Measurements from ENCODE around the gene CAMK2N2.

The CAMK2N2 gene

DNA sequence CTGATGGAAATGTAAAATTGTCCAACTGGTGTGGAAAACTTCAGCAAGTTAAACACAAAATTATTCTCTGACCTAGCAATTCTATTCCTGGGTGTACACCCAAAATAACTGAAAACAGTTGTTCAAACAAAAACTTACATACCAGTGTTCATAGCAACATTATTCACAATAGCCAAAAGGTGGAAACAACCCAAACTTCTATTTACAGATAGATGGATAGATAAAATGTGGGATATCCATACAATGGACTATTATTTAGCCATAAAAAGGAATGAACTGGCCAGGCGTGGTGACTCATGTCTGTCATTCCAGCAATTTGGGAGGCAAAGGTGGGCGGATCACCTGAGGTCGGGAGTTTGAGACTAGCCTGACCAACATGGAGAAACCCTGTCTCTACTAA lies 38.8 kb downstream of the CAMK2N2 start:
- TF ChIP-seq EZH2 (IDR thresholded peaks at IDR 0.05; ENCODE audit: borderline replicate concordance, low read length) = no peak
- TF ChIP-seq, protein P1, sequence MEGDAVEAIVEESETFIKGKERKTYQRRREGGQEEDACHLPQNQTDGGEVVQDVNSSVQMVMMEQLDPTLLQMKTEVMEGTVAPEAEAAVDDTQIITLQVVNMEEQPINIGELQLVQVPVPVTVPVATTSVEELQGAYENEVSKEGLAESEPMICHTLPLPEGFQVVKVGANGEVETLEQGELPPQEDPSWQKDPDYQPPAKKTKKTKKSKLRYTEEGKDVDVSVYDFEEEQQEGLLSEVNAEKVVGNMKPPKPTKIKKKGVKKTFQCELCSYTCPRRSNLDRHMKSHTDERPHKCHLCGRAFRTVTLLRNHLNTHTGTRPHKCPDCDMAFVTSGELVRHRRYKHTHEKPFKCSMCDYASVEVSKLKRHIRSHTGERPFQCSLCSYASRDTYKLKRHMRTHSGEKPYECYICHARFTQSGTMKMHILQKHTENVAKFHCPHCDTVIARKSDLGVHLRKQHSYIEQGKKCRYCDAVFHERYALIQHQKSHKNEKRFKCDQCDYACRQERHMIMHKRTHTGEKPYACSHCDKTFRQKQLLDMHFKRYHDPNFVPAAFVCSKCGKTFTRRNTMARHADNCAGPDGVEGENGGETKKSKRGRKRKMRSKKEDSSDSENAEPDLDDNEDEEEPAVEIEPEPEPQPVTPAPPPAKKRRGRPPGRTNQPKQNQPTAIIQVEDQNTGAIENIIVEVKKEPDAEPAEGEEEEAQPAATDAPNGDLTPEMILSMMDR (IDR thresholded peaks at IDR 0.05; ENCODE audit: low read length) = no peak

DNA sequence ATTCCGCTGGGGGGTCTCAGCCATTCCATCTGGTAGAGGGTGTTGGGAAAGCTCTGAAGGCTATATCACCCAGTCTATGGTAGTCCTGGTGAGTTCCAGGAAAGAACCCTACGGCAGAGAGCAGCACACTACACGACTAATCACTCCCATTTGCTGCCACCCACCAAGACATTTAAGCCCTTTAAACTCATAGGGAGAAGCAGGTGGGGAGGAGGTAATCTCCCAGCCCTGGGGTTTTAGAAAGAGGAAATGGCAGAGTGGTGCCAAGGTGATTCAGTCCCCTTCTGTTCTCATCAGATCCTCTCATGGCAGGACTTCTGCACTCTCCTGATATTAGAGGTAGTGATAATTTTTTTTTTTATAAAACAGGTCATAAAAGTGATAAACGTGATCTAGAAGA lies 42.5 kb downstream of the CAMK2N2 start:
- H3K4me2 ChIP-seq (ENCODE audit: low read length) = no peak overlapping the region
- H2AFZ ChIP-seq (ENCODE audit: low read length) = no peak overlapping the region
- no peaks in the 10 kb centered on the region for H4K20me1 ChIP-seq (ENCODE audit: insufficient read depth, low read length)
- H3K4me1 ChIP-seq (ENCODE audit: insufficient read depth, low read length, severe bottlenecking) = no peaks in the 10 kb centered on the region
- no peaks in the 10 kb centered on the region for H3K9me2 ChIP-seq (ENCODE audit: low read depth, low read length)
- no peaks in the 10 kb centered on the region for H3K9me3 ChIP-seq (ENCODE audit: low read length)
- TF ChIP-seq EZH2 (IDR thresholded peaks at IDR 0.05; ENCODE audit: borderline replicate concordance, low read length) = no peak
- TF ChIP-seq, protein P1 (IDR thresholded peaks at IDR 0.05; ENCODE audit: low read length) = no peak
- no peak overlapping the region for H3K27ac ChIP-seq (ENCODE audit: low read depth, low read length, poor library complexity, severe bottlenecking)
- H3K79me2 ChIP-seq (ENCODE audit: insufficient read depth, low read length) = no peaks in the 10 kb centered on the region
- H3K9ac ChIP-seq (ENCODE audit: low read length) = no peak overlapping the region
- H3K36me3 ChIP-seq (ENCODE audit: insufficient read depth, low read length) = no peaks in the 10 kb centered on the region
- H3F3A ChIP-seq (ENCODE audit: insufficient read depth, low read length) = no peaks in the 10 kb centered on the region
- no peak overlapping the region for H3K4me3 ChIP-seq (ENCODE audit: low read depth, low read length, poor library complexity, severe bottlenecking)
- H3K27me3 ChIP-seq (ENCODE audit: insufficient read depth, low read length) = peaks cover 7% of the 10 kb centered on the region; the same call in 1 of the 2 replicates

More for the DNA sequence above, 38.8 kb downstream of the CAMK2N2 start:
- H3K9ac ChIP-seq (ENCODE audit: low read length) = no peak overlapping the region
- H3K9me2 ChIP-seq (ENCODE audit: low read depth, low read length) = no peaks in the 10 kb centered on the region
- no peaks in the 10 kb centered on the region for H3K36me3 ChIP-seq (ENCODE audit: insufficient read depth, low read length)
- no peaks in the 10 kb centered on the region for H3F3A ChIP-seq (ENCODE audit: insufficient read depth, low read length)
- H3K27ac ChIP-seq (ENCODE audit: low read depth, low read length, poor library complexity, severe bottlenecking) = no peak overlapping the region
- H3K9me3 ChIP-seq (ENCODE audit: low read length) = no peaks in the 10 kb centered on the region
- no peaks in the 10 kb centered on the region for H4K20me1 ChIP-seq (ENCODE audit: insufficient read depth, low read length)
- H3K79me2 ChIP-seq (ENCODE audit: insufficient read depth, low read length) = no peaks in the 10 kb centered on the region
- no peak overlapping the region for H2AFZ ChIP-seq (ENCODE audit: low read length)
- peaks cover 5% of the 10 kb centered on the region; the same call in 1 of the 2 replicates for H3K27me3 ChIP-seq (ENCODE audit: insufficient read depth, low read length)
- no peak overlapping the region for H3K4me2 ChIP-seq (ENCODE audit: low read length)
- H3K4me3 ChIP-seq (ENCODE audit: low read depth, low read length, poor library complexity, severe bottlenecking) = no peak overlapping the region
- H3K4me1 ChIP-seq (ENCODE audit: insufficient read depth, low read length, severe bottlenecking) = no peaks in the 10 kb centered on the region

DNA sequence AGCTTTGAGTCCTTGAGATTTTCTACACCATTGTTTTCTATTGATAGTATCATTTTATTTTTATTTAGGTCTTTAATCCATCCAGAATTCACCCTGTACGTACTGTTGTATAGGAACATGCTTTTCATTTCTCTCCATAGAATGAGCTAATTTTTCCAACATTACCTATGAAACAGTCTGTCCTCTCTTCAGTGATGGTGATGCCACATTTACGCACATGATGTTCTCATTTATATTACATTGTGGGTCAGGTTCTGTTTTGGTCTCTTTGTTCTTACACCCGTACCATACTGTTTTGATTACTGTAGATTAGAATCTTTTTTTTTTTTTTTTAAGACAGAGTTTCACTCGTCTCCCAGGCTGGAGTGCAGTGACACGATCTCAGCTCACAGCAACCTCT lies 49.6 kb downstream of the CAMK2N2 start:
- no peaks in the 10 kb centered on the region for H4K20me1 ChIP-seq (ENCODE audit: insufficient read depth, low read length)
- H2AFZ ChIP-seq (ENCODE audit: low read length) = no peak overlapping the region
- H3K4me1 ChIP-seq (ENCODE audit: insufficient read depth, low read length, severe bottlenecking) = no peaks in the 10 kb centered on the region
- no peak overlapping the region for H3K4me3 ChIP-seq (ENCODE audit: low read depth, low read length, poor library complexity, severe bottlenecking)
- H3F3A ChIP-seq (ENCODE audit: insufficient read depth, low read length) = no peaks in the 10 kb centered on the region
- H3K9me3 ChIP-seq (ENCODE audit: low read length) = no peaks in the 10 kb centered on the region
- no peak for TF ChIP-seq EZH2 (IDR thresholded peaks at IDR 0.05; ENCODE audit: borderline replicate concordance, low read length)
- TF ChIP-seq, protein P1 (IDR thresholded peaks at IDR 0.05; ENCODE audit: low read length) = no peak
- peaks cover 7% of the 10 kb centered on the region; the same call in 1 of the 2 replicates for H3K27me3 ChIP-seq (ENCODE audit: insufficient read depth, low read length)
- no peaks in the 10 kb centered on the region for H3K9me2 ChIP-seq (ENCODE audit: low read depth, low read length)
- no peak overlapping the region for H3K9ac ChIP-seq (ENCODE audit: low read length)
- no peak overlapping the region for H3K4me2 ChIP-seq (ENCODE audit: low read length)
- no peaks in the 10 kb centered on the region for H3K36me3 ChIP-seq (ENCODE audit: insufficient read depth, low read length)
- no peak overlapping the region for H3K27ac ChIP-seq (ENCODE audit: low read depth, low read length, poor library complexity, severe bottlenecking)
- no peaks in the 10 kb centered on the region for H3K79me2 ChIP-seq (ENCODE audit: insufficient read depth, low read length)

Measured in OCI-LY1 (cell line).